Neural cell (in vitro differentiated cells): ENCODE data around the gene TAOK1.

Experiments
- CTCF ChIP-seq: fragments of 450-650 bp; IDR thresholded peaks from 2 replicates; pipeline ENCODE4 v1.5.1; 2014; ENCODE audit warnings: antibody characterized with exemption, mild to moderate bottlenecking, moderate library complexity; ENCODE audit not compliant: poor library complexity, severe bottlenecking
- POLR2AphosphoS5 ChIP-seq: IDR thresholded peaks from 2 replicates; pipeline ENCODE4 v1.6.1; 2012
- SMC3 ChIP-seq: fragments of 450-650 bp; conservative IDR thresholded peaks from 2 replicates; pipeline ENCODE4 v1.6.1; 2014; ENCODE audit warnings: antibody characterized with exemption, mild to moderate bottlenecking, moderate library complexity; ENCODE audit not compliant: poor library complexity

DNA sequence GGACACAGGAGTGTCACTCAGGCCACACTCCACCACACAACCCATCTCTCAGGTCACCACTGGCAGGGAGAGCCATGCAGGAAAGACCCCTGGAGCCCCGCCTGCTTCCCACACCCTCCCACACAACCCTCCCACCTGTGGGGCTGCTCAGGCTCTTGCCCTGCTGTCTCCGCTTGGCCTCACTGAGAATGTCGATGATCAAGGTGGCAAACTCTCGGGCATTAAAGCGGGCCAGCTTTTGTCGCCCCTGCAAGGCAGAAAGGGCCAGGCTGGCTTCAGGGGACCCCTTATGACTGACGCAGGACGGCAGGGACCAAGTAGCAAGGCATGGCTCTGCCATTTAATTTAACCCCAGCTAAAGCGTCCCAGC, 186.8 kb downstream of the TAOK1 start:
- TF ChIP-seq SMC3 (no peak), POLR2AphosphoS5 (no peak), CTCF (no peak)
